Suppressor macrophage treated with lipopolysaccharide for 1 hour (primary cell): ENCODE measurements around the gene TMEM38A.
A peak's percentile ranks its signal among the peaks of the same experiment; 100 is the strongest.
"Not testable (repeated sequence)": the region's sequence is repeated elsewhere in the genome, so short reads cannot be mapped to it uniquely, and the experiment has no call there.

Experiments
- DNase-seq, 3 donors: peaks; one replicate each; pipeline ENCODE4 v3.0.0-alpha.2; 2020 to 2022

Gene TMEM38A

GRCh38 chr19:16640951-16641350, 20.0 kb upstream of the TMEM38A start:
- DNase-seq, result no peak

- no peak for DNase-seq
Measured at GRCh38 chr19:16641695-16642094, 19.2 kb upstream of the TMEM38A start.

- no peak for DNase-seq
Measured at GRCh38 chr19:16645140-16645539, 15.8 kb upstream of the TMEM38A start.

GRCh38 chr19:16649734-16650133, 11.2 kb upstream of the TMEM38A start:
- no peak for DNase-seq

- no peak for DNase-seq
Measured at GRCh38 chr19:16650821-16651220, 10.1 kb upstream of the TMEM38A start.

- DNase-seq, result not testable (repeated sequence)
Measured at GRCh38 chr19:16651421-16652188, 9.3 kb upstream of the TMEM38A start.

- DNase-seq, result no peak
Measured at GRCh38 chr19:16652854-16653253, 8.1 kb upstream of the TMEM38A start.

- peak; percentile 14 to 44 (median 42) for DNase-seq
Measured at GRCh38 chr19:16654140-16654539, 6.8 kb upstream of the TMEM38A start.

GRCh38 chr19:16654627-16655026, 6.3 kb upstream of the TMEM38A start:
- no peak for DNase-seq

- no peak for DNase-seq
Measured at GRCh38 chr19:16655727-16656126, 5.2 kb upstream of the TMEM38A start.

- no peak for DNase-seq
Measured at GRCh38 chr19:16657384-16657783, 3.6 kb upstream of the TMEM38A start.

- no peak for DNase-seq
Measured at GRCh38 chr19:16659464-16659831, 1.5 kb upstream of the TMEM38A start.

GRCh38 chr19:16659832-16660708, 869 bp upstream of the TMEM38A start, which contains the start of gene SMIM7:
Gene SMIM7, minus strand, starts transcription at chr19:16660144. Its CDS starts 34 bp downstream, at chr19:16660110.
- DNase-seq, result peak; percentile 98 to 99 (median 98)

- DNase-seq, result peak in 1 of 3 donors; percentile 10
Measured at GRCh38 chr19:16661480-16662034, 618 bp downstream of the TMEM38A start.

- DNase-seq, result peak in 1 of 3 donors; percentile 6
Measured at GRCh38 chr19:16668176-16668575, 7.2 kb downstream of the TMEM38A start.

GRCh38 chr19:16668702-16669101, 7.8 kb downstream of the TMEM38A start:
- not testable (repeated sequence) for DNase-seq

GRCh38 chr19:16670291-16670690, 9.4 kb downstream of the TMEM38A start:
- no peak for DNase-seq

GRCh38 chr19:16671652-16672274, 10.8 kb downstream of the TMEM38A start:
- DNase-seq, result no peak

- peak in 1 of 3 donors; percentile 18 for DNase-seq
Measured at GRCh38 chr19:16673231-16673630, 12.3 kb downstream of the TMEM38A start.

GRCh38 chr19:16673839-16674238, 12.9 kb downstream of the TMEM38A start:
- DNase-seq, result not testable (repeated sequence)

GRCh38 chr19:16676101-16676798, 15.3 kb downstream of the TMEM38A start:
- no peak for DNase-seq

GRCh38 chr19:16677055-16677454, 16.1 kb downstream of the TMEM38A start:
- peak; percentile 31 to 70 (median 53) for DNase-seq
